MM.1S (cell line): Measurements from ENCODE around the gene SLA2.

Experiments
- DNase-seq: peaks from one replicate; pipeline ENCODE4 v3.0.0-alpha.2; 2015
- H2AFZ ChIP-seq: fragments of 300-600 bp; sonication (generic); 2 replicates; pipeline ENCODE4 v1.6.0; 2016; ENCODE audit warnings: antibody characterized with exemption, low read length
- H3F3A ChIP-seq: fragments of 300-600 bp; sonication (generic); 2 replicates; pipeline ENCODE4 v1.6.1; 2016; ENCODE audit warnings: mild to moderate bottlenecking, antibody characterized with exemption, low read length, moderate library complexity, mixed read lengths; ENCODE audit not compliant: insufficient read depth
- H3K27ac ChIP-seq: fragments of 300-600 bp; sonication (generic); 2 replicates; pipeline ENCODE4 v1.5.1; 2016; ENCODE audit warnings: mild to moderate bottlenecking, low read length
- H3K27me3 ChIP-seq: fragments of 300-600 bp; sonication (generic); replicated peaks from 2 replicates; pipeline ENCODE4 v1.6.0; 2016; ENCODE audit warnings: low read length; ENCODE audit not compliant: insufficient read depth
- H3K36me3 ChIP-seq: fragments of 300-600 bp; sonication (generic); replicated peaks from 2 replicates; pipeline ENCODE4 v1.6.1; 2016; ENCODE audit warnings: mild to moderate bottlenecking, low read length, mixed read lengths; ENCODE audit not compliant: insufficient read depth
- H3K4me1 ChIP-seq: fragments of 300-600 bp; sonication (generic); 2 replicates; pipeline ENCODE4 v1.6.1; 2016; ENCODE audit warnings: low read length, mixed read lengths
- H3K4me2 ChIP-seq: fragments of 300-600 bp; sonication (generic); 2 replicates; pipeline ENCODE4 v1.6.0; 2016; ENCODE audit warnings: low read depth, low read length
- H3K4me3 ChIP-seq: fragments of 300-600 bp; sonication (generic); 2 replicates; pipeline ENCODE4 v1.5.1; 2016; ENCODE audit warnings: low read length, mixed read lengths
- H3K79me2 ChIP-seq: fragments of 300-600 bp; sonication (generic); 2 replicates; pipeline ENCODE4 v1.6.1; 2016; ENCODE audit warnings: mixed run types, low read length, mixed read lengths
- H3K9ac ChIP-seq: fragments of 300-600 bp; sonication (generic); 2 replicates; pipeline ENCODE4 v1.6.1; 2016; ENCODE audit warnings: low read length, mixed read lengths
- H3K9me2 ChIP-seq: fragments of 300-600 bp; sonication (generic); replicated peaks from 2 replicates; pipeline ENCODE4 v1.6.1; 2016; ENCODE audit warnings: mild to moderate bottlenecking, low read length, mixed read lengths; ENCODE audit not compliant: insufficient read depth
- H3K9me3 ChIP-seq: fragments of 300-600 bp; sonication (generic); replicated peaks from 2 replicates; pipeline ENCODE4 v1.6.1; 2016; ENCODE audit warnings: mild to moderate bottlenecking, low read length, mixed read lengths; ENCODE audit not compliant: insufficient read depth
- H4K20me1 ChIP-seq: fragments of 300-600 bp; sonication (generic); 2 replicates; pipeline ENCODE4 v1.6.1; 2016; ENCODE audit warnings: mild to moderate bottlenecking, low read length, moderate library complexity, mixed read lengths; ENCODE audit not compliant: insufficient read depth
- CTCF ChIP-seq: fragments of 300-600 bp; sonication (generic); IDR thresholded peaks from 2 replicates; pipeline ENCODE4 v1.5.1; 2016; ENCODE audit warnings: antibody characterized with exemption, low read length, mixed read lengths
- EZH2 ChIP-seq: fragments of 300-600 bp; sonication (generic); optimal IDR thresholded peaks from 2 replicates; pipeline ENCODE3; 2017; ENCODE audit warnings: low read depth, mild to moderate bottlenecking, antibody characterized with exemption, low read length, mixed read lengths
- EZH2phosphoT487 ChIP-seq: fragments of 300-600 bp; sonication (generic); IDR thresholded peaks from 2 replicates; pipeline ENCODE4 v1.6.1; 2018; ENCODE audit warnings: antibody characterized with exemption, low read length

The SLA2 gene

GRCh38 chr20:36620917-36621316 lies 25.1 kb downstream of the SLA2 start:
- Histone ChIP-seq H3K79me2 (no peaks in the 10 kb centered on the region), H3K27me3 (no peaks in the 10 kb centered on the region), H4K20me1 (no peaks in the 10 kb centered on the region), H2AFZ (no peak overlapping the region), H3K4me1 (no peaks in the 10 kb centered on the region), H3K36me3 (no peaks in the 10 kb centered on the region), H3K9ac (no peak overlapping the region), H3K9me2 (no peaks in the 10 kb centered on the region), H3K4me3 (no peak overlapping the region), H3K9me3 (no peaks in the 10 kb centered on the region), H3K4me2 (no peak overlapping the region), H3K27ac (no peak overlapping the region), H3F3A (no peaks in the 10 kb centered on the region)
- DNase-seq: no peak
- TF ChIP-seq EZH2 (no peak), EZH2phosphoT487 (no peak), CTCF (no peak)

- Histone ChIP-seq H3K36me3 (0 out of 2 replicates have a peak, but pooled peaks cover 4% of the 10 kb centered on the region), H3K4me1 (no peaks in the 10 kb centered on the region)
- TF ChIP-seq EZH2 (no peak), EZH2phosphoT487 (no peak), CTCF (no peak)
Observed at GRCh38 chr20:36614781-36615557, 31.0 kb downstream of the SLA2 start.

GRCh38 chr20:36613974-36614373 lies 32.0 kb downstream of the SLA2 start:
- DNase-seq: no peak
- H3F3A ChIP-seq: no peaks in the 10 kb centered on the region
- H3K27ac ChIP-seq: no peak overlapping the region
- no peaks in the 10 kb centered on the region for H3K4me1 ChIP-seq
- H3K9me3 ChIP-seq: no peaks in the 10 kb centered on the region
- H4K20me1 ChIP-seq: no peaks in the 10 kb centered on the region
- peaks cover 10% of the 10 kb centered on the region; the same call in 1 of the 2 replicates for H3K36me3 ChIP-seq
- no peak overlapping the region for H3K9ac ChIP-seq
- no peaks in the 10 kb centered on the region for H3K9me2 ChIP-seq
- H3K79me2 ChIP-seq: peaks cover 27% of the 10 kb centered on the region
- no peak overlapping the region for H3K4me3 ChIP-seq
- H3K4me2 ChIP-seq: no peak overlapping the region
- TF ChIP-seq CTCF: no peak
- no peak for TF ChIP-seq EZH2phosphoT487
- TF ChIP-seq EZH2: no peak
- no peaks in the 10 kb centered on the region for H3K27me3 ChIP-seq
- no peak overlapping the region for H2AFZ ChIP-seq

More at GRCh38 chr20:36614781-36615557, 31.0 kb downstream of the SLA2 start:
- Histone ChIP-seq H3F3A (no peaks in the 10 kb centered on the region), H3K9me3 (no peaks in the 10 kb centered on the region), H3K27me3 (no peaks in the 10 kb centered on the region), H3K9me2 (no peaks in the 10 kb centered on the region), H3K4me3 (no peak overlapping the region), H2AFZ (no peak overlapping the region), H3K27ac (no peak overlapping the region), H3K4me2 (no peak overlapping the region), H3K79me2 (peaks cover 19% of the 10 kb centered on the region; the same call in 1 of the 2 replicates), H3K9ac (no peak overlapping the region), H4K20me1 (no peaks in the 10 kb centered on the region)
- no peak for DNase-seq
